GM19099 (cell line): ENCODE data around the gene PAK6.

Source experiments
- POLR2A ChIP-seq: IDR thresholded peaks from 3 replicates; pipeline ENCODE4 v1.6.1; 2011; ENCODE audit warnings: low read depth; ENCODE audit not compliant: insufficient read length; ENCODE audit errors: extremely low read depth

The PAK6 gene

GRCh38 chr15:40277471-40277870 is 38.6 kb downstream of the PAK6 start:
- TF ChIP-seq POLR2A, result no peak

GRCh38 chr15:40278026-40278425 is 39.2 kb downstream of the PAK6 start:
- no peak for TF ChIP-seq POLR2A

DNA sequence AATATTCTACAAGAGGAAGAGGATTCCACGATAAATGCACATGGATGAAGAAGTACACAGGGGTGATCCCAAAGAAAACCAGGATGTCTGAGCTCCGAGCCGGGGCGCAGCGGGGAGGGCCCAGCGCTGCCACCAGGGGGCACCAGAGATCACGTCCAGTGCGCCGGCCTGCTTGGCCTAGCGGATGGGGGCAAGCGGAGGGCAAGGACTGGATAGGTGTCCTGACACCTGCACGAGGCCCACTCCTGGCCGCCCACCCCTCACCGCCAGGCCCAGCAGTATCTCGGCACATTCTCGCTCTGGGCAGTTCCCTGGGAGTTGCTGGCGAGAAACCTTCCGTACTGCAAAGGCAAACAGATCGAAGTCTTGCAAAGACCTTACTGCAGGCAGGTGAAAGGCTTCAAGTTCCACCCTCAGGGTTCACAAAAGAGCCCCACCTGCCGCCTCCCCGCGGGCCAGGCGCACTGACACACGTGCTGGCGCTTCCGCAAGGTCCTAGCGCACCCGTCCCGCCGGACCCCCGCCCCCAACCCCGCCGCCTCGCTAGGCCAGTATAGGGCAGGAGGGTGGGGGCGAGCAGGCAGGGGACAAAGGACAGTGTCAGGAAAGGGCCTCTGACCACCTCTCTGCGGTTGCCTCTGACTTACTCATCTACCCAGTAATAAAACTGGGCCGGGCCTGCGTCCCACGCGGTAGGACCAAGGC is 40.7 kb downstream of the PAK6 start:
- TF ChIP-seq POLR2A, result no peak

GRCh38 chr15:40280260-40281056 is 41.6 kb downstream of the PAK6 start:
- TF ChIP-seq POLR2A, result no peak

DNA sequence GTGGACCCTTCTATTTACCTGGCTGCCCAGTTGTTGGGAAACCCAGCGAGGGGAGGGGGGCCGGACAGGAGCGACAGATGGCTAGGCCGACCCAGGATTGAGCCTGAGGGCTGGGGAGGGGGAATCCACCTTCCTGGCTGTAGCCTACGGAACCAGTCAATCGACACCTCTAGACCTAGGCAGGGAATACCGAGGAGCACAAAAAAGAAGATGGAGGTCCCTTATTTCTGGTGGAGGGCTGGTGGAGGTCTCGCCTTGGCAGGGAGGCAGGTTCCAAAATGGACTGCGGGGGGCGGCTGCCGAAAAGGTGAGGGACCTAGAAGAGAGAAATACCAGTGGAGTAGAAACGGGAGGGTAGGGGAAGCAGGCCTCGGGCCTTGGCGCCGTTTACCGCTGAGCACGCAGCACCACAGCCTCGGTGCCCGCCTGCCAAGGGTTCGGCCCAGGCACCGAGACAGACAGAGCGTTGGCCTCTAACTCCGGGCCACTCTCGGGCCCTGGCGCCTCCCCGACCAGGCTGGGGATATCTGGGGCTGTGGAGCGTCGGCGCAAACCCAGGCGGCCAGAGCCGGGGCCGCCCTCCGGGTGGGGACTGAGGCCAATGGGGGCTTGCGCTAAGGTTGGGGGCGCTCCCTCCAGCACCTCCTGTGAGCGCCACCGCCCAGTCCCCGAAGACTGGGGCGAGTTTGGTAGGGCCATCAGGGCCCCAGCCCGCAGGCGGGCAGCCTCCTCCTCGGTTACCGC is 42.4 kb downstream of the PAK6 start:
- no peak for TF ChIP-seq POLR2A

- TF ChIP-seq POLR2A, result no peak
Measured at GRCh38 chr15:40281801-40282146, 42.9 kb downstream of the PAK6 start.

- TF ChIP-seq POLR2A, result no peak
Measured at GRCh38 chr15:40282147-40282868, 43.4 kb downstream of the PAK6 start.

DNA sequence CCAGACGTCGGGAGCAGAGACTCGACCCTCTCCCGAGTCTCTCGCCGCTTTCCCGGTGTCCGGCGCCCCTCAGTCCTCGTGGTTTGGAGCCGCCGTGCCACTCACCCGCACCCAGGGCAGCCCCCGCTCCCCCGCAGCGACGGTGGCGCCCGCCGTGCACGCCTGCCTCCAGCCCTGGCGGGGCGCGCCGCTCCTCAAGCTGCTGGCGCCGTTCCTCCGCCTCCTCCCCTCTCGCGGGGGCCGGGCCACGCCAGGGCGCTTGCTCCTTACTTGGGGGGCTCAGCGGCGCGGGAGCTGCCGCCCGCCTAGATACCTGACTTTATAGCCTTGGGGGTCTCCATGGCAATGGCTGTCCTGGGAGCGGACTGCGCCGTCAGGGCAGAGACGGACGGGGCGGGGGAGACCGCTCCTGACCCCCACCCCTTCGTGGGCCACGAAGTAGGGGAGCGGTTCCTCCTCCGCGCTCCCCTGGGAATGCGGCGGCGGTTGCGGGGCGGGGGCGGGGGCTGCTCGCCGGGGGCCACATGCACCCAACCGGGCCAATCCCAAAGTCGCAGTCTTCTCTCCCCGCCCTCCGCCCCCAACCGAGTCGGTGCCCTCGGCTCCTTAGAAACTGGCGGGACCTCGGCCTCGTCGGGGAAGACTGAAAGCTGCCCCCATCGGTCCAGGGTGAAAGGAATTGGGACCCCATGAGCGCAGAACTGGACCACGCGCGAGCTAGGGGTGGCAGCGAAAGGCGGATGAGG is 44.2 kb downstream of the PAK6 start, which contains the start of gene ANKRD63:
ANKRD63 (minus strand) TSS at position 196 of the 746 bp plus-strand sequence. CDS start 478 bp downstream, outside the sequence.
- TF ChIP-seq POLR2A, result no peak

DNA sequence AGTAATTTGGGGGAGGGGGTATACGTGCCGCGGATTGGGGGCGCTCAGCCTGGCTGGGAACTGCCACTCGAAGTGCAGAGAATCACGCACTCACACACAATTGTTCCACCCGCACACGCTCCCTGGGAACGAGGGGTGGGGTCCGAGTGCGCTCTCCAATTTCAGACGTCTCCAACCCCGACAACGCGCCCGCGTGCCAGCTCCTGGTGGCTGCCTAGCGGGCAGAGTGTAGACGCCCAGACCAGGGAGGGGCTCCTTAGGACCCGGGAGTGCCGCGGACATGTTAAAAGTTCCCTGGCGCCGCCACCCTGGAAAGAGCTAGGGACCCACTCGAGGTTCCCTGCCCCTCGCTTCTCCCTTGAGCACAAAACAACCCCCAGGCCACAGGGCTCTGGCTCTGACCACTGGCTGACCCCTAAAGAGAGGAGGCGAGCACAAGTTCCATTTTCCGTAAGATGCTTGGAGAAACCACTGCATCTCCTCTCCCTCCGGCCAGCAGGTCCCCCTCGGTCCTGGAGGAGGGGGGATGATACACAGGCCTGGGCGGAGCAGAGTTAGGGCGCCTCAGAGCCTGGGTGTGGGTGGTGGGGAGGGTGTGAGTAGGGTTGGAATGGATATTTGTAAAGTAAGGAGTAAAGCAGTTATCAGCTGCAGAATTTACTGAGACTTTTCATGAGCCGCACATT is 44.9 kb downstream of the PAK6 start:
- no peak for TF ChIP-seq POLR2A

GRCh38 chr15:40285151-40285550 is 46.3 kb downstream of the PAK6 start:
- TF ChIP-seq POLR2A, result no peak

GRCh38 chr15:40285554-40286011 is 46.7 kb downstream of the PAK6 start:
- TF ChIP-seq POLR2A, result no peak

DNA sequence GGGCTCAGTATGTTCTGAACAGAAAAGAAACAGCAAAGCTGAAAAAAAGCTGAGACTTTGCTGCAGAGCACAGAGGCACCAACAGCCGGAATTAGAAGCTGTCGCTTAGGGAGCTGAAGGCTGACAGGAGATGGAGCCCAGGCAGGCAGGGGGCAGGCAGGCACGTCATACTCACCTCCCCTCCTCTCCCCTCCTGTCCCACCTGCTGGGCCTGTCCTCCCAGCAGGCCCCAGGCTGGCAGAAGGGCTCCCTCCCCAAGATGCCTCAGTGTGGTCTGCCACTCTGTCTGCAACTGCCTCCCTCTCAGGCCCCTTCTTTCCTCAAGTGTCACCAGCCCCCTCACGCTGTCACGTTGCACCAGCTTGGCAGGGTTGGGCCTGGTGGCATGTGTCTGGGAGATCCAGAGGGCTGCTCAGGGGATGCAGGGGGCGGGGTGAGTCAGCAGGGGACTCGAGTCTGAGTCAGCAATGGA is 47.2 kb downstream of the PAK6 start:
- no peak for TF ChIP-seq POLR2A

DNA sequence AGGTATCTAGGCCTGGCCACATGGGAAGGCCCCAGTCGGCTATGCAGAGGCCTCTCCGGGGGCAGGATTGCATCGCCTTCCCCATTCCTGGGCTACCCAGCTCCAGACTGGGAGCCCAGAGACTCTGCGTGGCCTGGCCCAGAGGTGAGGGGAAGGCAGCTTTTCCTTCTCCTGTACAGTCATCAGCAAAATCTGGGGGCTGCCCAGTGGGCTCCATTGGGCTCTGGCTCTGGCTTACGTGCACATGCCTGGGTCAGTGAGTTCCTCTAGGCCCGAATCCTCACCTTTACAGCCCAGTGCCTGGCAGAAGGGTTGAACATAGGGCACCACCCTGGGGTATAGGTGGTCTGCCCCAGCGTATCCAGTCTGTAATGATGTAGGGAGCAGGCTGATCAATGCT is 47.9 kb downstream of the PAK6 start:
- TF ChIP-seq POLR2A, result no peak
